ENCODE measurements around the gene CDX1. TPM values are rescaled to one million over a fixed set of nuclear protein-coding genes. Genes with fewer than 3 reads are reported as not detected.

CDX1 gene
- total and polyA plus RNA-seq, 12 donors: 0.11 to 0.32 (median 0.23) TPM; not detected in 7

DNA sequence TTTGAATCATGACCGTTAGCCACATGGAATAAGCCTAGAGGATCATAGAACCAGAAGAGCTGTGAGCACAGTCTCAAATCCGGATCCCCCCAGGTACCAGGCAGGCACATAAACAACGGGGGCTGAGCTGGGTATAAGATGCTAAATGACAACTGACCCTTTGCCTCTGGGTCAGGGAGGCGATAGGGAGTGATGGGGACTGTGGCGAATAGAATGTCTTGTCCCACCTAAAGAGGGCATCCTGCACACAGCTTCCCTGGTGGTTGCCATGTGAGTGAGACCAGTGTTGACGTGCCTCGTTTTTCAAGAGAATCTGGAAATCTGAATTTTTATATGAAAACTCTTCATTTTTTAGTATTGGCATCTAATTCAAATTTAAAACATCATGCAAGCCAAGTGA, 56.9 kb downstream of the CDX1 start:
- Histone ChIP-seq H3K4me3 (no peak overlapping the region), H3K36me3 (replicated peaks in 1 of 2) (no peaks in the 10 kb centered on the region), H3K9me3 (replicated peaks in 1 of 3) (no peaks in the 10 kb centered on the region), H3K27ac (no peak overlapping the region), H3K27me3 (no peaks in the 10 kb centered on the region), H3K4me1 (replicated peaks in 1 of 2) (no peaks in the 10 kb centered on the region)
- 84 to 92% (median 86%) methylated on average over 7 of the region's 7 CpGs for WGBS, 4 donors
- DNase-seq: no peak
- no peak for TF ChIP-seq POLR2A (IDR thresholded peaks at IDR 0.05)
- TF ChIP-seq, protein P1, sequence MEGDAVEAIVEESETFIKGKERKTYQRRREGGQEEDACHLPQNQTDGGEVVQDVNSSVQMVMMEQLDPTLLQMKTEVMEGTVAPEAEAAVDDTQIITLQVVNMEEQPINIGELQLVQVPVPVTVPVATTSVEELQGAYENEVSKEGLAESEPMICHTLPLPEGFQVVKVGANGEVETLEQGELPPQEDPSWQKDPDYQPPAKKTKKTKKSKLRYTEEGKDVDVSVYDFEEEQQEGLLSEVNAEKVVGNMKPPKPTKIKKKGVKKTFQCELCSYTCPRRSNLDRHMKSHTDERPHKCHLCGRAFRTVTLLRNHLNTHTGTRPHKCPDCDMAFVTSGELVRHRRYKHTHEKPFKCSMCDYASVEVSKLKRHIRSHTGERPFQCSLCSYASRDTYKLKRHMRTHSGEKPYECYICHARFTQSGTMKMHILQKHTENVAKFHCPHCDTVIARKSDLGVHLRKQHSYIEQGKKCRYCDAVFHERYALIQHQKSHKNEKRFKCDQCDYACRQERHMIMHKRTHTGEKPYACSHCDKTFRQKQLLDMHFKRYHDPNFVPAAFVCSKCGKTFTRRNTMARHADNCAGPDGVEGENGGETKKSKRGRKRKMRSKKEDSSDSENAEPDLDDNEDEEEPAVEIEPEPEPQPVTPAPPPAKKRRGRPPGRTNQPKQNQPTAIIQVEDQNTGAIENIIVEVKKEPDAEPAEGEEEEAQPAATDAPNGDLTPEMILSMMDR (IDR thresholded peaks at IDR 0.05): no peak
- intact Hi-C loops (cut with DNase I): no loop called here

DNA sequence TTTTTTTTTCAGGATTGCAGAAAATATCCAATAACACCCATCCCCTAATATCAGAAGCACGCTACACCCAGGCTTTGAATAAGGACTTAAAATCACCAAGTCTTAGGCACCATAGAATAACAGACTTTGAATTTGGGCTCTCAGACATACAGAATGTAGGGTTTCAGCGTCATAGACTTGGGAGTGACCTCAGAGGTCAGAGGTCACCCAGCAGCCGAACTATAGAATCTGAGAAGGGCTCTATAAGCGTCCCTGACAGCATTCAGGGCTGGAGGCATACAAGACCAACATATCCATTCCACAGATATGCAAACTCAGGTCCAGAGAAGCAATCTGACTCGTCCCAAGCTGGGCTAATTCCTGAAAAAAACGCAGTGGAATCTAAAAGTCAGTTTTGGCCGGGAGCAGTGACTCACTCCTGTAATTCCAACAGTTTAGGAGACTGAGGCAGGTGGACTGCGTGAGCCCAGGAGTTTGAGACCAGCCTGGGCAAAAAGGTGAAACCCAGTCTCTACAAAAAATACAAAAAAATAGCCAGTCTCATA, 58.0 kb downstream of the CDX1 start:
- intact Hi-C loops (cut with DNase I): no loop called here
- WGBS, 4 donors: 71 to 74% (median 72%) methylated on average over 7 to 8 of the region's 8 CpGs
- H3K4me1 ChIP-seq (replicated peaks in 1 of 2): no peaks in the 10 kb centered on the region
- no peaks in the 10 kb centered on the region for H3K36me3 ChIP-seq (replicated peaks in 1 of 2)
- no peak for DNase-seq
- H3K27ac ChIP-seq: no peak overlapping the region
- no peaks in the 10 kb centered on the region for H3K9me3 ChIP-seq (replicated peaks in 1 of 3)
- no peaks in the 10 kb centered on the region for H3K27me3 ChIP-seq
- TF ChIP-seq POLR2A (IDR thresholded peaks at IDR 0.05): no peak
- TF ChIP-seq, protein P1 (IDR thresholded peaks at IDR 0.05): no peak
- no peak overlapping the region for H3K4me3 ChIP-seq

DNA sequence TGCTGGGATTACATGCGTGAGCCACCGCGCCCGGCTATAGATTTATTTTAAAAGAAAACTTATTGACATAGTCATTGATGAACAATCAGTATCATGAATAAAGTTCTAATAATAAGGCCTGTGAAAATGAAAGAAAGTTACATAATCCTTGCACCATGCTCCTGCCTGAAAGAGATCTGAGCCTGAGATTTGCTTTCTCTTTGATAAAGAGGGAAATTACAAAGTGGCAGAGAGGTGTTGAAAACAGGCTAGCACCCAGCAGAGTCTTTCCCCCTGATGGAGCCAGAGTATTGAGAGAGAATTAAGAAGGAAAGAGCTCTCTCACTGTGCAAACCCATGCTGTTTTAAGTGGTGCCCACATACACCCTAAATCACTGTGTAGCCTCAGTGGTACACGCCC, 60.5 kb downstream of the CDX1 start:
- 96 to 98% (median 97%) methylated on average over 5 of the region's 5 CpGs for WGBS, 4 donors
- no peaks in the 10 kb centered on the region for H3K9me3 ChIP-seq (replicated peaks in 1 of 3)
- no peaks in the 10 kb centered on the region for H3K4me1 ChIP-seq (replicated peaks in 1 of 2)
- TF ChIP-seq POLR2A (IDR thresholded peaks at IDR 0.05): no peak
- TF ChIP-seq, protein P1 (IDR thresholded peaks at IDR 0.05): no peak
- H3K27me3 ChIP-seq: no peaks in the 10 kb centered on the region
- H3K27ac ChIP-seq: no peak overlapping the region
- H3K4me3 ChIP-seq: no peak overlapping the region
- intact Hi-C loops (cut with DNase I): no loop called here
- DNase-seq: no peak
- no peaks in the 10 kb centered on the region for H3K36me3 ChIP-seq (replicated peaks in 1 of 2)

DNA sequence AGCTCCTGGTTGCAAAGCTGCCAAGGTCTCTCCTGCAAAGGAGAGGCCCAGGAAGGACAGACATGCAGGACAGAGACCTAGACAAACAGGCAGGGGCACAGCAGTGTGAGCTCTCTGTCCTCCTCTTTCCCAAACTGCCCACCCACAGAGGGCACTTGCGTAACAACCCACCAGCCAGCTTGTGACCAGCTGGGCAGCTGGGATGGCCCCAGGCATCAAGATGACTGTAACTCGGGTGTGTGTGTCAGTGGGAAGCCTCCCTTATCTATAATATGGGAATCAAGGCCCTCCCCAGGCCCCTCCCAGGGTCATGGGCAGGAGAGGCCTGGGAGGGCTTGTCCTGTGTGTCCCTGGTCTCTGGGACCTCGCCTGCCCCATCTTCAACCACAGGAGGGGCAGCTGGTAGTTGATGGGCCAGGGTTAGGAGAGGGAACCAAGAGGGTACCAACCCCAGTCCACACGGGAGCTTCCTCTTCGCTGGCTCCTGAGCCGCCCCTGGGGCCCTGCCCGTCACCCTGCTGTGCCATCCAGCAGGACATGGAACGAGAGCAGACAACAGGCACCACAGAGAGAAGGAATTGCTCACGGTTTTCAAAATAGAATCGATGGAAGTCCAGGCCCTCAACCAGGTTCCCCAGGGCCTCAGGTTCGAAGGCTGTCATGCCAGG, 61.2 kb downstream of the CDX1 start:
- H3K4me1 ChIP-seq (replicated peaks in 1 of 2): no peaks in the 10 kb centered on the region
- WGBS, 4 donors: 77 to 93% (median 82%) methylated on average over 6 to 11 of the region's 11 CpGs
- no peaks in the 10 kb centered on the region for H3K27me3 ChIP-seq
- intact Hi-C loops (cut with DNase I): no loop called here
- peak in 1 of 7 donors; percentile 10 for DNase-seq
- no peaks in the 10 kb centered on the region for H3K9me3 ChIP-seq (replicated peaks in 1 of 3)
- TF ChIP-seq, protein P1 (IDR thresholded peaks at IDR 0.05): no peak
- no peak for TF ChIP-seq POLR2A (IDR thresholded peaks at IDR 0.05)
- no peak overlapping the region for H3K4me3 ChIP-seq
- H3K36me3 ChIP-seq (replicated peaks in 1 of 2): no peaks in the 10 kb centered on the region
- H3K27ac ChIP-seq: no peak overlapping the region

All from adrenal gland (tissue), 12 donors.